Neural crest cell (in vitro differentiated cells): ENCODE measurements around the gene VMAC. TPM values are rescaled to one million over a fixed set of nuclear protein-coding genes. Genes with fewer than 3 reads are reported as not detected.
A peak's percentile ranks its signal among the peaks of the same experiment; 100 is the strongest.

ENCODE experiments used
- DNase-seq: peaks from one replicate; pipeline ENCODE4 v3.0.0; 2021; ENCODE audit warnings: low read depth, mixed read lengths, low spot score
- H3K27ac Mint-ChIP-seq: one replicate; pipeline ENCODE4 v1.8.0; 2021; ENCODE audit warnings: mild to moderate bottlenecking, mixed read lengths; ENCODE audit not compliant: unreplicated experiment
- H3K27me3 Mint-ChIP-seq: 2 replicates; pipeline ENCODE4 v1.8.0; 2021; ENCODE audit warnings: low read depth, mild to moderate bottlenecking, mixed read lengths
- H3K36me3 Mint-ChIP-seq: 2 replicates; pipeline ENCODE4 v1.8.0; 2021; ENCODE audit warnings: low read depth, mild to moderate bottlenecking, mixed read lengths
- H3K4me1 Mint-ChIP-seq: 2 replicates; pipeline ENCODE4 v1.8.0; 2021; ENCODE audit warnings: mixed read lengths
- H3K4me3 Mint-ChIP-seq: one replicate; pipeline ENCODE4 v1.8.0; 2021; ENCODE audit warnings: mild to moderate bottlenecking, mixed read lengths
- H3K9me3 Mint-ChIP-seq: 2 replicates; pipeline ENCODE4 v1.8.0; 2021; ENCODE audit warnings: mixed read lengths
- CTCF ChIP-seq: fragments of 200-600 bp; sonication (generic); conservative IDR thresholded peaks from 2 replicates; pipeline ENCODE4 v1.5.0; 2021; ENCODE audit warnings: antibody characterized with exemption, mild to moderate bottlenecking
- total RNA-seq: library from RNA; stranded (reverse); gene quantifications from 2 replicates; pipeline ENCODE4 v1.2.1, GENCODE V29; 2021

The VMAC gene
- total RNA-seq, 1 donor from 2014 or later = 0.89 TPM

- Mint-ChIP-seq H3K4me1 (peaks cover 27% of the 10 kb centered on the region), H3K9me3 (no peaks in the 10 kb centered on the region), H3K4me3 (no peak overlapping the region), H3K36me3 (no peaks in the 10 kb centered on the region), H3K27me3 (peaks cover 6% of the 10 kb centered on the region), H3K27ac (peak overlapping the region; percentile 57)
- no peak for DNase-seq
- no peak for TF ChIP-seq CTCF
Measured at GRCh38 chr19:5908773-5909442, 4.2 kb downstream of the VMAC start.

GRCh38 chr19:5910638-5910907 is 5.9 kb downstream of the VMAC start:
- Mint-ChIP-seq H3K27me3 (no peaks in the 10 kb centered on the region), H3K36me3 (no peaks in the 10 kb centered on the region), H3K4me3 (no peak overlapping the region), H3K27ac (peak overlapping the region; percentile 89), H3K9me3 (no peaks in the 10 kb centered on the region), H3K4me1 (peaks cover 19% of the 10 kb centered on the region)
- no peak for DNase-seq
- no peak for TF ChIP-seq CTCF

- no peak for DNase-seq
- H3K9me3 Mint-ChIP-seq = no peaks in the 10 kb centered on the region
- H3K36me3 Mint-ChIP-seq = no peaks in the 10 kb centered on the region
- no peaks in the 10 kb centered on the region for H3K27me3 Mint-ChIP-seq
- peaks cover 19% of the 10 kb centered on the region for H3K4me1 Mint-ChIP-seq
- H3K27ac Mint-ChIP-seq = no peak overlapping the region
- H3K4me3 Mint-ChIP-seq = no peak overlapping the region
- no peak for TF ChIP-seq CTCF
Measured at GRCh38 chr19:5911366-5911765, 6.7 kb downstream of the VMAC start.

GRCh38 chr19:5913739-5914357 is 9.2 kb downstream of the VMAC start, which contains the start of gene CAPS:
CAPS (plus strand) TSS chr19:5914254; CDS start chr19:5914407, 153 bp downstream.
- Mint-ChIP-seq H3K27ac (no peak within 1 kb of the TSS), H3K9me3 (no peaks in the 10 kb centered on the region), H3K4me3 (no peak within 1 kb of the TSS), H3K27me3 (no peaks in the 10 kb centered on the region), H3K4me1 (peaks cover 19% of the 10 kb centered on the region), H3K36me3 (no peaks in the 10 kb centered on the region)
- no peak for DNase-seq
- no peak for TF ChIP-seq CTCF

GRCh38 chr19:5914358-5914774 is 9.7 kb downstream of the VMAC start:
- H3K4me1 Mint-ChIP-seq = peaks cover 14% of the 10 kb centered on the region
- H3K27me3 Mint-ChIP-seq = no peaks in the 10 kb centered on the region
- H3K36me3 Mint-ChIP-seq = no peaks in the 10 kb centered on the region
- no peak overlapping the region for H3K27ac Mint-ChIP-seq
- no peak for TF ChIP-seq CTCF
- no peaks in the 10 kb centered on the region for H3K9me3 Mint-ChIP-seq
- no peak overlapping the region for H3K4me3 Mint-ChIP-seq
- DNase-seq = no peak
